ENCODE data around the gene TMEM63B. TPM values are rescaled to one million over a fixed set of nuclear protein-coding genes. Genes with fewer than 3 reads are reported as not detected.

Gene TMEM63B
- 10 to 100 TPM; 93.1 to 94.5 TPM for total RNA-seq
- 10 to 100 TPM; 49.0 to 83.6 TPM for polyA plus RNA-seq
- long read RNA-seq, donor 1, partial matches to known transcripts: 0 of 1 reads
- long read RNA-seq, donor 1, other reads (novel, unspliced or antisense): 0 of 1 reads
- long read RNA-seq, donor 2: 0 reads
- long read RNA-seq, donor 3: 0 reads
- long read RNA-seq, donor 4: 0 reads
- long read RNA-seq, donor 5, partial matches to known transcripts: 0 of 3 reads
- long read RNA-seq, donor 5, other reads (novel, unspliced or antisense): 0 of 3 reads

GRCh38 chr6:44127186-44128019 is at the start of gene TMEM63B, which contains the start of gene MRPL14:
TMEM63B (plus strand) TSS chr6:44127554; CDS start chr6:44134585, 7,031 bp downstream.
MRPL14 (minus strand) TSS chr6:44127452; CDS start chr6:44116611, 10,841 bp downstream.
- Histone ChIP-seq H3K36me3 (ENCODE audit: control insufficient read depth in 4 of 4, insufficient read depth in 4 of 4, low read length in 4 of 4) (no peaks in the 10 kb centered on the region), H3K9me3 (ENCODE audit: control insufficient read depth in 4 of 4, insufficient read depth in 3 of 4, low read length in 3 of 4) (no peaks in the 10 kb centered on the region), H3K4me1 (ENCODE audit: control insufficient read depth in 5 of 5, insufficient read depth in 5 of 5, low read length in 5 of 5) (peaks cover 5 to 46% (median 15%) of the 10 kb centered on the region in 5 donors), H3K27ac (ENCODE audit: low read depth in 1 of 2, low read length in 1 of 2) (peak within 1 kb of the TSS; percentile 62 to 93), H3K4me3 (peak within 1 kb of the TSS; percentile 81), H3K27me3 (ENCODE audit: control insufficient read depth in 3 of 3, insufficient read depth in 3 of 3, low read length in 2 of 3) (no peaks in the 10 kb centered on the region), H3K9ac (ENCODE audit: insufficient read depth in 1 of 2, low read length in 2 of 2) (peak within 1 kb of the TSS; percentile 20 to 43)
- 0 to 1% methylated on average over 28 to 79 of the region's 80 CpGs for WGBS, 2 donors
- TF ChIP-seq CTCF (IDR thresholded peaks at IDR 0.05; ENCODE audit: control extremely low read depth, extremely low read depth): no peak
- peak; percentile 93 to 95 (median 93) for DNase-seq
- ATAC-seq (ENCODE audit: insufficient read depth, low FRiP score): peak; percentile 90

GRCh38 chr6:44078219-44078826 is 49.0 kb upstream of the TMEM63B start:
- Histone ChIP-seq H3K36me3 (ENCODE audit: control insufficient read depth in 4 of 4, insufficient read depth in 4 of 4, low read length in 4 of 4) (no peaks in the 10 kb centered on the region), H3K27ac (ENCODE audit: low read depth in 1 of 2, low read length in 1 of 2) (no peak overlapping the region), H3K9ac (ENCODE audit: insufficient read depth in 1 of 2, low read length in 2 of 2) (no peak overlapping the region), H3K4me3 (no peak overlapping the region), H3K27me3 (ENCODE audit: control insufficient read depth in 3 of 3, insufficient read depth in 3 of 3, low read length in 2 of 3) (no peaks in the 10 kb centered on the region), H3K4me1 (ENCODE audit: control insufficient read depth in 5 of 5, insufficient read depth in 5 of 5, low read length in 5 of 5) (peaks cover 0 to 40% (median 11%) of the 10 kb centered on the region in 5 donors), H3K9me3 (ENCODE audit: control insufficient read depth in 4 of 4, insufficient read depth in 3 of 4, low read length in 3 of 4) (no peaks in the 10 kb centered on the region)
- DNase-seq (no peak), ATAC-seq (ENCODE audit: insufficient read depth, low FRiP score) (no peak)
- 94 to 95% methylated on average over 6 of the region's 6 CpGs for whole genome bisulfite sequencing, 2 donors
- TF ChIP-seq CTCF (IDR thresholded peaks at IDR 0.05; ENCODE audit: control extremely low read depth, extremely low read depth): no peak

- peak; percentile 99 for TF ChIP-seq CTCF (IDR thresholded peaks at IDR 0.05; ENCODE audit: control extremely low read depth, extremely low read depth)
- WGBS, 2 donors: 22 to 24% methylated on average over 8 of the region's 8 CpGs
- peaks cover 0 to 35% (median 5%) of the 10 kb centered on the region in 5 donors for H3K4me1 ChIP-seq (ENCODE audit: control insufficient read depth in 5 of 5, insufficient read depth in 5 of 5, low read length in 5 of 5)
- DNase-seq (peak; percentile 85 to 89 (median 85)), ATAC-seq (ENCODE audit: insufficient read depth, low FRiP score) (peak; percentile 78)
- H3K36me3 ChIP-seq (ENCODE audit: control insufficient read depth in 4 of 4, insufficient read depth in 4 of 4, low read length in 4 of 4): no peaks in the 10 kb centered on the region
- H3K9me3 ChIP-seq (ENCODE audit: control insufficient read depth in 4 of 4, insufficient read depth in 3 of 4, low read length in 3 of 4): no peaks in the 10 kb centered on the region
- no peak overlapping the region for H3K27ac ChIP-seq (ENCODE audit: low read depth in 1 of 2, low read length in 1 of 2)
- H3K27me3 ChIP-seq (ENCODE audit: control insufficient read depth in 3 of 3, insufficient read depth in 3 of 3, low read length in 2 of 3): no peaks in the 10 kb centered on the region
- no peak overlapping the region for H3K9ac ChIP-seq (ENCODE audit: insufficient read depth in 1 of 2, low read length in 2 of 2)
- no peak overlapping the region for H3K4me3 ChIP-seq
Observed at GRCh38 chr6:44078827-44079671, 48.3 kb upstream of the TMEM63B start.
